Measurements from ENCODE around the gene SLC50A1.
A peak's percentile ranks its signal among the peaks of the same experiment; 100 is the strongest.

Gene SLC50A1

GRCh38 chr1:155135415-155136028 lies at the start of gene SLC50A1:
SLC50A1 (plus strand) TSS chr1:155135852; CDS start chr1:155135912, 60 bp downstream.
- DNase-seq = peak; percentile 79

- DNase-seq = no peak
Measured at GRCh38 chr1:155086128-155086741, 49.4 kb upstream of the SLC50A1 start.

- no peak for DNase-seq
Measured at GRCh38 chr1:155086856-155087535, 48.7 kb upstream of the SLC50A1 start.

GRCh38 chr1:155091071-155092051 lies 44.3 kb upstream of the SLC50A1 start:
- no peak for DNase-seq

- no peak for DNase-seq
Measured at GRCh38 chr1:155092131-155092530, 43.5 kb upstream of the SLC50A1 start.

- DNase-seq = no peak
Measured at GRCh38 chr1:155092641-155093040, 43.0 kb upstream of the SLC50A1 start.

- DNase-seq = no peak
Measured at GRCh38 chr1:155093911-155094621, 41.6 kb upstream of the SLC50A1 start.

GRCh38 chr1:155094622-155094948 lies 41.1 kb upstream of the SLC50A1 start:
- no peak for DNase-seq

GRCh38 chr1:155099331-155099730 lies 36.3 kb upstream of the SLC50A1 start:
- no peak for DNase-seq

- no peak for DNase-seq
Measured at GRCh38 chr1:155103325-155103724, 32.3 kb upstream of the SLC50A1 start.

GRCh38 chr1:155104605-155105534 lies 30.8 kb upstream of the SLC50A1 start:
- no peak for DNase-seq

GRCh38 chr1:155105604-155106011 lies 30.0 kb upstream of the SLC50A1 start:
- DNase-seq = no peak

- no peak for DNase-seq
Measured at GRCh38 chr1:155106862-155107261, 28.8 kb upstream of the SLC50A1 start.

- DNase-seq = no peak
Measured at GRCh38 chr1:155107309-155108264, 28.1 kb upstream of the SLC50A1 start.

GRCh38 chr1:155108296-155108695 lies 27.4 kb upstream of the SLC50A1 start:
- no peak for DNase-seq

GRCh38 chr1:155110381-155110780 lies 25.3 kb upstream of the SLC50A1 start:
- DNase-seq = no peak

GRCh38 chr1:155110826-155111225 lies 24.8 kb upstream of the SLC50A1 start:
- DNase-seq = no peak

- DNase-seq = no peak
Measured at GRCh38 chr1:155113450-155113980, 22.1 kb upstream of the SLC50A1 start.

- DNase-seq = no peak
Measured at GRCh38 chr1:155116113-155116764, 19.4 kb upstream of the SLC50A1 start.

Data from SIG-M5 (cell line).